ENCODE measurements around the gene MGST3. TPM values are rescaled to one million over a fixed set of nuclear protein-coding genes. Genes with fewer than 3 reads are reported as not detected.

Gene MGST3
- total and polyA plus RNA-seq, 9 donors = 137 to 238 (median 159) TPM

DNA sequence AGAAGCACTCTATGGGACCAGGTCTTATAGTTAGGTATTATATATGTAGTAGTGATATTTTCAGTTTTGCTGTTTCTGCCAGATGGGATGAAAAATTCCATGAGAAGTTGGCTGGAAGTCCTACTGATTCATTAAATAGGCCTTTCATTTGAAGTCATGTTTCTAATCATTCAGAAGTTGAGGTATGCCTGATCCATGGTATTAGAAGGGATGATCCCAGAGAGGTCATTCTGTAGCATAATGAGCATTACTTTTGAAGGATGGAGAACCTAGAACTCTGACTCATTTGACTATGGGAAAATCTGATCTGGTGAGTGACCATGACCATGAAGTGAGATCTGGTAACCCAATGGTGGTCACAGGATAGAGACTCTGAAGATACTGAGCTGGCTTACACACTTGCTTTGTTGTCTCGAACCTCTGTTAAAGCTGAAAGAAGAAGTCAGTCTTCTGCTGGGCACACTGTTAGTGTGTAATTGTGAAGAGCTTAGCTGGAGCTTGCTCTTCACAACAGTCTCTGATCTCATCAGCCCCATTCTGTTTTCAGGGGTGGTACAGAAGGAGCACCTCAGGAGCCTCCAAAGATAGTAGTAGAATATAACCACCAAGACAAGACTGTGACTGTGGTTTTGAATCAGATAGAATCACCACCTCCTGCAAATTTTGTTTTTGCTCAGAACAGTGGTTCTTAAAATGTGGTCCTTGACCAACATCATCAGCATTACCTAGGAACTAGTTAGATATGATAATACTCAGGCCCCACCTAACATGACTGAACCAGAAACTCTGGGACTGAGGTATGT lies 9.0 kb downstream of the MGST3 start:
- 97 to 100% (median 97%) methylated on average over 1 of the region's 1 CpG for WGBS, 3 donors
- DNase-seq = no peak
- no peak for TF ChIP-seq EP300 (IDR thresholded peaks at IDR 0.05)
- TF ChIP-seq CTCF (IDR thresholded peaks at IDR 0.05) = no peak
- no peak for TF ChIP-seq POLR2A (IDR thresholded peaks at IDR 0.05)
- no peak overlapping the region for H3K4me3 ChIP-seq
- intact Hi-C loops (cut with DNase I) = no loop called here
- H3K36me3 ChIP-seq = no peaks in the 10 kb centered on the region
- no peak overlapping the region for H3K27ac ChIP-seq
- H3K9me3 ChIP-seq = no peaks in the 10 kb centered on the region
- H3K27me3 ChIP-seq = no peaks in the 10 kb centered on the region
- peaks cover 17% of the 10 kb centered on the region for H3K4me1 ChIP-seq (ENCODE audit: insufficient read depth)

- Histone ChIP-seq H3K4me3 (no peak overlapping the region), H3K9me3 (no peaks in the 10 kb centered on the region), H3K36me3 (no peaks in the 10 kb centered on the region), H3K4me1 (ENCODE audit: insufficient read depth) (peaks cover 19% of the 10 kb centered on the region), H3K27me3 (no peaks in the 10 kb centered on the region), H3K27ac (no peak overlapping the region)
- no peak for DNase-seq
- WGBS, 3 donors = 60 to 66% (median 61%) methylated on average over 2 of the region's 2 CpGs
- intact Hi-C loops (cut with DNase I) = no loop called here
- TF ChIP-seq CTCF (IDR thresholded peaks at IDR 0.05) = no peak
- TF ChIP-seq EP300 (IDR thresholded peaks at IDR 0.05) = no peak
- no peak for TF ChIP-seq POLR2A (IDR thresholded peaks at IDR 0.05)
Observed at GRCh38 chr1:165641231-165641987, 10.4 kb downstream of the MGST3 start.

DNA sequence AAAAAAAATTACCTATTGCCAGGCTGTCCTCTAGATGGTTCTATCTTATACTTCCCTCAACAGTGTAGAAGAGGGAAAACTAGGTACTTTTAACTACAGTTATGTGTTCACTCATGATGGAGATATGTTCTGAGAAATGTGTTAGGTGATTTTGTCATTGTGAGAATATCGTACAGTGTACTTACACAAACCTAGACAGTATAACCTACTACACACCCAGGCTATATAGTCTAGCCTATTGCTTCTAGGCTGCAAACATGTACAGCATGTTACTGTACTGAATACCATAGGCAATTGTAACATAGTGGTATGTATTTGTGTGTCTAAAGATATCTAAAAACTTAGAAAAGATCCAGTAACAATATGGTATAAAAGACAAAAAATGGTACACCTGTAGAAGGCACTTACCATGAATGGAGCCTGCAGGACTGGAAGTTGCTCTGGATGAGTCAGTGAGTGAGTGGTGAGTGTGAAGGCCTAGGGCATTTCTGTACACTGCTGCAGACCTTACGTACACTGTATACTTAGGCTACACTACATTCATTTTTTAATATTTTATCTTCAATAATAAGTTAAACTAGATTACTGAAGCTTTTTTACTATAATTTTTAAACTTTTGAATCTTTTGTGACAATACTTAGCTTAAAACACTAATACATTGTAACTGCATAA lies 13.2 kb downstream of the MGST3 start:
- Histone ChIP-seq H3K27ac (no peak overlapping the region), H3K4me1 (ENCODE audit: insufficient read depth) (peaks cover 16% of the 10 kb centered on the region), H3K36me3 (no peaks in the 10 kb centered on the region), H3K4me3 (no peak overlapping the region), H3K27me3 (no peaks in the 10 kb centered on the region), H3K9me3 (no peaks in the 10 kb centered on the region)
- no peak for DNase-seq
- WGBS, 3 donors = 67 to 89% (median 81%) methylated on average over 2 of the region's 2 CpGs
- intact Hi-C loops (cut with DNase I) = no loop called here
- TF ChIP-seq CTCF (IDR thresholded peaks at IDR 0.05) (no peak), POLR2A (IDR thresholded peaks at IDR 0.05) (no peak), EP300 (IDR thresholded peaks at IDR 0.05) (no peak)

DNA sequence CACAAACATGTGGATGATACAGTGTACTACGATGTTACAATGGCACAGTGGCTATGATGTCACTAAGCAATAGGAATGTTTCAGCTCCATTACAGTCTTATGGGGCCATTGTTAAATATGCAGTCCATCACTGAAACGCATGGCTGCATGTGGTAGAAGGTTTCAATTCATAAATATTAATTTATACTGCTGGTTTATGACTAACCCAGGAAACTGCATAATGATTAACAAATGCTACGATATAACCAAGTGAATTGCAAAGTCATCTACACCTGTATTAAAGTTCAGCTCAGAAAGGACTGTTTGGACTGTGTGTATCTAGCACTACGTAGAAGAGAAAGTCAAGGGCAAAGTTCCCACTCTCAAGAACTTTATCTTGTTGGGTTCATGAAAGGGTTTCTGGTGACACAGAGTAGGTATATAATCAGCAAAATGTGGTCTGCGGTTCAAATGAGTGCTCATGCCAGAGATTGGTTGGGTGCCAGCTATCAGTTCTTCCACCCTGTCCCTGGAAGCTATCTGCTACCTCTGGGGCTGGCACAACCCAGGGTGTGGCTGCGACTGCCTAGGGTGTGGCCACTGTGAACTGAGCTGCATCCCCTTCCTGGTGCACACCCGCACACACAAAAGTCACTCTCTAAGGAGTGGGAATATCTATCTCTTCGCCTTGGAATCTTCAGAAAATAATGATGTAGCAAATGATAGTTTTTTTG lies 14.8 kb downstream of the MGST3 start:
- TF ChIP-seq CTCF (IDR thresholded peaks at IDR 0.05) (no peak), POLR2A (IDR thresholded peaks at IDR 0.05) (no peak), EP300 (IDR thresholded peaks at IDR 0.05) (no peak)
- H3K9me3 ChIP-seq = no peaks in the 10 kb centered on the region
- H3K4me3 ChIP-seq = no peak overlapping the region
- DNase-seq = no peak
- intact Hi-C loops (cut with DNase I) = no loop called here
- WGBS, 3 donors = 81 to 90% (median 86%) methylated on average over 8 of the region's 8 CpGs
- H3K36me3 ChIP-seq = no peaks in the 10 kb centered on the region
- peaks cover 16% of the 10 kb centered on the region for H3K4me1 ChIP-seq (ENCODE audit: insufficient read depth)
- no peak overlapping the region for H3K27ac ChIP-seq
- H3K27me3 ChIP-seq = no peaks in the 10 kb centered on the region

Measured in ovary (tissue), 9 donors.